Neural cell (in vitro differentiated cells): Measurements from ENCODE around the gene THUMPD3. TPM values are rescaled to one million over a fixed set of nuclear protein-coding genes. Genes with fewer than 3 reads are reported as not detected.

Source experiments
- H2AFZ ChIP-seq: fragments of 200-600, 300-800 bp; sonication (generic), shearing (Covaris generic); 2 replicates; pipeline ENCODE4 v1.6.0; 2014; ENCODE audit warnings: low read depth, mild to moderate bottlenecking, antibody characterized with exemption, low read length, moderate library complexity
- H3F3A ChIP-seq: fragments of 200-600 bp; shearing (Covaris generic); 2 replicates; pipeline ENCODE4 v1.6.1; 2016; ENCODE audit warnings: mild to moderate bottlenecking, moderate library complexity, mixed read lengths, antibody characterized with exemption, low read length; ENCODE audit not compliant: insufficient read depth, poor library complexity, severe bottlenecking
- H3K27ac ChIP-seq: fragments of 200-600, 300-800 bp; sonication (generic), shearing (Covaris generic); 2 replicates; pipeline ENCODE4 v1.5.1; 2014; ENCODE audit warnings: mild to moderate bottlenecking, low read length, moderate library complexity
- H3K27me3 ChIP-seq: fragments of 300-800, 200-600 bp; sonication (generic), shearing (Covaris generic); 2 replicates; pipeline ENCODE4 v1.6.0; 2014; ENCODE audit warnings: mild to moderate bottlenecking, low read depth, low read length, moderate library complexity; ENCODE audit not compliant: insufficient read depth
- H3K36me3 ChIP-seq: fragments of 300-800, 200-600 bp; sonication (generic), shearing (Covaris generic); 2 replicates; pipeline ENCODE4 v1.5.1; 2014; ENCODE audit warnings: mild to moderate bottlenecking, antibody characterized with exemption, low read length, moderate library complexity; ENCODE audit not compliant: insufficient read depth
- H3K4me2 ChIP-seq: fragments of 300-800, 200-600 bp; sonication (generic), shearing (Covaris generic); 2 replicates; pipeline ENCODE4 v1.6.0; 2014; ENCODE audit warnings: mild to moderate bottlenecking, low read length
- H3K4me3 ChIP-seq: fragments of 300-800, 200-600 bp; sonication (generic), shearing (Covaris generic); 2 replicates; pipeline ENCODE4 v1.5.1; 2014; ENCODE audit warnings: mild to moderate bottlenecking, low read length, moderate library complexity
- H3K79me2 ChIP-seq: fragments of 200-600 bp; shearing (Covaris generic); replicated peaks from 2 replicates; pipeline ENCODE4 v1.6.0; 2014; ENCODE audit warnings: mild to moderate bottlenecking, low read length, moderate library complexity; ENCODE audit not compliant: insufficient read depth
- H3K9ac ChIP-seq: fragments of 300-800, 200-600 bp; sonication (generic), shearing (Covaris generic); 2 replicates; pipeline ENCODE4 v1.6.1; 2016; ENCODE audit warnings: mild to moderate bottlenecking, low read length, mixed read lengths
- H3K9me2 ChIP-seq: fragments of 200-600 bp; shearing (Covaris generic); 2 replicates; pipeline ENCODE4 v1.6.1; 2016; ENCODE audit warnings: mild to moderate bottlenecking, low read length, mixed read lengths; ENCODE audit not compliant: insufficient read depth
- H3K9me3 ChIP-seq: fragments of 200-600, 300-800 bp; sonication (generic), shearing (Covaris generic); 2 replicates; pipeline ENCODE4 v1.6.1; 2016; ENCODE audit warnings: mild to moderate bottlenecking, mixed run types, low read length, moderate library complexity, mixed read lengths
- H4K20me1 ChIP-seq: fragments of 200-600 bp; shearing (Covaris generic); 2 replicates; pipeline ENCODE4 v1.6.1; 2016; ENCODE audit warnings: mild to moderate bottlenecking, mixed run types; ENCODE audit not compliant: insufficient read depth
- EP300 ChIP-seq: fragments of 450-650 bp; conservative IDR thresholded peaks from 2 replicates; pipeline ENCODE4 v1.6.1; 2014; ENCODE audit warnings: antibody characterized with exemption, mild to moderate bottlenecking, moderate library complexity; ENCODE audit not compliant: poor library complexity, severe bottlenecking
- EZH2 ChIP-seq: fragments of 200-600, 300-800 bp; shearing (Covaris generic), sonication (generic); IDR thresholded peaks from 2 replicates; pipeline ENCODE4 v1.6.1; 2014; ENCODE audit warnings: antibody characterized with exemption, low read length, borderline replicate concordance, mild to moderate bottlenecking; ENCODE audit not compliant: insufficient read depth, poor library complexity, severe bottlenecking
- MXI1 ChIP-seq: fragments of 450-650 bp; conservative IDR thresholded peaks from 2 replicates; pipeline ENCODE4 v1.6.1; 2014; ENCODE audit warnings: antibody characterized with exemption, mild to moderate bottlenecking; ENCODE audit not compliant: poor library complexity, severe bottlenecking
- POLR2AphosphoS5 ChIP-seq: IDR thresholded peaks from 2 replicates; pipeline ENCODE4 v1.6.1; 2012
- RAD21 ChIP-seq: fragments of 450-650 bp; conservative IDR thresholded peaks from 2 replicates; pipeline ENCODE4 v1.6.1; 2014; ENCODE audit warnings: antibody characterized with exemption, mild to moderate bottlenecking, moderate library complexity
- SMC3 ChIP-seq: fragments of 450-650 bp; conservative IDR thresholded peaks from 2 replicates; pipeline ENCODE4 v1.6.1; 2014; ENCODE audit warnings: antibody characterized with exemption, mild to moderate bottlenecking, moderate library complexity; ENCODE audit not compliant: poor library complexity
- TAF1 ChIP-seq: IDR thresholded peaks from 2 replicates; pipeline ENCODE4 v1.6.1; 2012; ENCODE audit warnings: low read depth
- polyA plus RNA-seq: library from polyadenylated mRNA; depleted of rRNA; stranded (reverse); fragments of >200 nt; gene quantifications from 2 replicates; pipeline ENCODE4 v1.2.3, GENCODE V29; 2014
- TF ChIP-seq, protein P1 (sequence below): IDR thresholded peaks from 2 replicates; pipeline ENCODE4 v1.6.1; 2012; ENCODE audit warnings: borderline replicate concordance
- TF ChIP-seq, protein P2 (sequence below): fragments of 450-650 bp; IDR thresholded peaks from 2 replicates; pipeline ENCODE4 v1.5.1; 2014; ENCODE audit warnings: antibody characterized with exemption, mild to moderate bottlenecking, moderate library complexity; ENCODE audit not compliant: poor library complexity, severe bottlenecking

Gene THUMPD3
- polyA plus RNA-seq, 1 donor from 2014 or later, result 32.6 TPM

DNA sequence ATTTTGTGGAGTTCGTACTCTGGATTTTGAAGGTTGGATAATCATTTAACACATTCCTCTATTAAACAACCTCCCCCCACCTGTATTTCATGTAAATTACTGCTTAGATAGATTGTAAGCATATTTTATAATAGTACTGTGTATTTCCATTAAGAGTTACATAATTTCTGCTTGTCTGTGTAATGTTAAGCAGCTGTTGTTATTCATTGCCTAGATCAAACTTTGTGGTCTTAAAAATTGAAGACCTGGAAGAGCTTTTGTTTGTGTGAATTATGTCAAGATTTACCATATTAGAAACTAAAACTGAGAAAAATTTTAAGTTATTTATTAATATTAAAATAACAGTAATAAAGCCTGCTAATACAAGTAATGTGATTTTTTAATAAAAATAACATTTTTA is 45.7 kb downstream of the THUMPD3 start:
- Histone ChIP-seq H3K36me3 (no peaks in the 10 kb centered on the region), H3K79me2 (peaks cover 100% of the 10 kb centered on the region), H3K9ac (no peak overlapping the region), H3K4me2 (no peak overlapping the region), H3K9me3 (peaks cover 7% of the 10 kb centered on the region), H2AFZ (no peak overlapping the region), H3K9me2 (no peaks in the 10 kb centered on the region), H3F3A (peaks cover 8% of the 10 kb centered on the region), H4K20me1 (no peaks in the 10 kb centered on the region), H3K27ac (no peak overlapping the region), H3K27me3 (no peaks in the 10 kb centered on the region), H3K4me3 (no peak overlapping the region)
- TF ChIP-seq POLR2AphosphoS5, result no peak
- no peak for TF ChIP-seq RAD21
- TF ChIP-seq MXI1, result no peak
- TF ChIP-seq EZH2, result no peak
- TF ChIP-seq, protein P1, sequence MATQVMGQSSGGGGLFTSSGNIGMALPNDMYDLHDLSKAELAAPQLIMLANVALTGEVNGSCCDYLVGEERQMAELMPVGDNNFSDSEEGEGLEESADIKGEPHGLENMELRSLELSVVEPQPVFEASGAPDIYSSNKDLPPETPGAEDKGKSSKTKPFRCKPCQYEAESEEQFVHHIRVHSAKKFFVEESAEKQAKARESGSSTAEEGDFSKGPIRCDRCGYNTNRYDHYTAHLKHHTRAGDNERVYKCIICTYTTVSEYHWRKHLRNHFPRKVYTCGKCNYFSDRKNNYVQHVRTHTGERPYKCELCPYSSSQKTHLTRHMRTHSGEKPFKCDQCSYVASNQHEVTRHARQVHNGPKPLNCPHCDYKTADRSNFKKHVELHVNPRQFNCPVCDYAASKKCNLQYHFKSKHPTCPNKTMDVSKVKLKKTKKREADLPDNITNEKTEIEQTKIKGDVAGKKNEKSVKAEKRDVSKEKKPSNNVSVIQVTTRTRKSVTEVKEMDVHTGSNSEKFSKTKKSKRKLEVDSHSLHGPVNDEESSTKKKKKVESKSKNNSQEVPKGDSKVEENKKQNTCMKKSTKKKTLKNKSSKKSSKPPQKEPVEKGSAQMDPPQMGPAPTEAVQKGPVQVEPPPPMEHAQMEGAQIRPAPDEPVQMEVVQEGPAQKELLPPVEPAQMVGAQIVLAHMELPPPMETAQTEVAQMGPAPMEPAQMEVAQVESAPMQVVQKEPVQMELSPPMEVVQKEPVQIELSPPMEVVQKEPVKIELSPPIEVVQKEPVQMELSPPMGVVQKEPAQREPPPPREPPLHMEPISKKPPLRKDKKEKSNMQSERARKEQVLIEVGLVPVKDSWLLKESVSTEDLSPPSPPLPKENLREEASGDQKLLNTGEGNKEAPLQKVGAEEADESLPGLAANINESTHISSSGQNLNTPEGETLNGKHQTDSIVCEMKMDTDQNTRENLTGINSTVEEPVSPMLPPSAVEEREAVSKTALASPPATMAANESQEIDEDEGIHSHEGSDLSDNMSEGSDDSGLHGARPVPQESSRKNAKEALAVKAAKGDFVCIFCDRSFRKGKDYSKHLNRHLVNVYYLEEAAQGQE, result no peak
- no peak for TF ChIP-seq EP300
- TF ChIP-seq TAF1, result no peak
- no peak for TF ChIP-seq SMC3
- TF ChIP-seq, protein P2, sequence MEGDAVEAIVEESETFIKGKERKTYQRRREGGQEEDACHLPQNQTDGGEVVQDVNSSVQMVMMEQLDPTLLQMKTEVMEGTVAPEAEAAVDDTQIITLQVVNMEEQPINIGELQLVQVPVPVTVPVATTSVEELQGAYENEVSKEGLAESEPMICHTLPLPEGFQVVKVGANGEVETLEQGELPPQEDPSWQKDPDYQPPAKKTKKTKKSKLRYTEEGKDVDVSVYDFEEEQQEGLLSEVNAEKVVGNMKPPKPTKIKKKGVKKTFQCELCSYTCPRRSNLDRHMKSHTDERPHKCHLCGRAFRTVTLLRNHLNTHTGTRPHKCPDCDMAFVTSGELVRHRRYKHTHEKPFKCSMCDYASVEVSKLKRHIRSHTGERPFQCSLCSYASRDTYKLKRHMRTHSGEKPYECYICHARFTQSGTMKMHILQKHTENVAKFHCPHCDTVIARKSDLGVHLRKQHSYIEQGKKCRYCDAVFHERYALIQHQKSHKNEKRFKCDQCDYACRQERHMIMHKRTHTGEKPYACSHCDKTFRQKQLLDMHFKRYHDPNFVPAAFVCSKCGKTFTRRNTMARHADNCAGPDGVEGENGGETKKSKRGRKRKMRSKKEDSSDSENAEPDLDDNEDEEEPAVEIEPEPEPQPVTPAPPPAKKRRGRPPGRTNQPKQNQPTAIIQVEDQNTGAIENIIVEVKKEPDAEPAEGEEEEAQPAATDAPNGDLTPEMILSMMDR, result no peak

DNA sequence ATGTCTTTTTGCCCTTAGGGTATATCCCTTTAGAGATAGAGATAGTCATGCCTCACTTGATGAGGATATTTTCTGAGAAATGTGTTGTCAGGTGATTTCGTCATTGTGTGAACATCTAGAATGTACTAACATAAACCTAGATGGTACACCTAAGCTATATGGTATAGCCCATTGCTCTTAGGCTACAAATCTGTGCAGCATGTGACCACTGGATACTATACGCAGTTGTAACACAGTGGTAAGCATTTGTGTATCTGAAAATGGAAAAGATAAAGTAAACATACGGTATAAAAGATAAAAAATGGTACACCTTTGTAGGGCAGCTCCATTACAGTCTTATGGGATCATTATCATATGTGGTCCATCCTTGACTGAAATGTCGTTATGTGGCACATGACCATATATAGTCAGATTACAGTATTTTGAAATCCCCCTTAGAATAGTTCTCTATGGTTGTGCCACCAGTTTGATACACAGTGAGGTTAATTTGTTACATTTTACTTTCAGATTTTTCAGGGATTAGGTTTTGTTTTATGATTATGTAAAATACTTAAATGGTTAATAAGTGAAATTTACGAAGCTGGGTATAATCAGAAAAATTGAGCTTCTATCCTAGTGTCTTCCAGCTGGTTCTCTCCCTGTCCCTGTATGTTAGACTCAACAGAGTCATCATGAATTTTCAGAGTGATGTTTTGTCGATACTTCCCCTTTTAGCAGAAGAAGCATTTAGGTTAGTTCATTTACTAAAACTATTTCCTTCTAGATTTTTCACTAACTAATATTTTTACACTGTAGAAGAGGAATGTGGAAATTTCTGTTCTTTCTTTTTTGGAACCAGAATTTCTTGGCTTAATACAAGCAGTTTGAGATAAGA is 47.4 kb downstream of the THUMPD3 start:
- no peak overlapping the region for H3K27ac ChIP-seq
- no peak for TF ChIP-seq TAF1
- TF ChIP-seq MXI1, result no peak
- TF ChIP-seq POLR2AphosphoS5, result no peak
- TF ChIP-seq EZH2, result no peak
- TF ChIP-seq, protein P1, result no peak
- no peak for TF ChIP-seq EP300
- TF ChIP-seq SMC3, result no peak
- TF ChIP-seq, protein P2, result no peak
- TF ChIP-seq RAD21, result no peak
- no peaks in the 10 kb centered on the region for H3K27me3 ChIP-seq
- no peaks in the 10 kb centered on the region for H3K9me2 ChIP-seq
- no peak overlapping the region for H2AFZ ChIP-seq
- H3K79me2 ChIP-seq, result peaks cover 98% of the 10 kb centered on the region
- H3K4me3 ChIP-seq, result no peak overlapping the region
- no peaks in the 10 kb centered on the region for H4K20me1 ChIP-seq
- no peak overlapping the region for H3K4me2 ChIP-seq
- no peak overlapping the region for H3K9ac ChIP-seq
- no peaks in the 10 kb centered on the region for H3F3A ChIP-seq
- H3K9me3 ChIP-seq, result peaks cover 7% of the 10 kb centered on the region
- no peaks in the 10 kb centered on the region for H3K36me3 ChIP-seq
